GM21529 (cell line): ENCODE measurements around the gene SEM1.
"Not testable (repeated sequence)": the region's sequence is repeated elsewhere in the genome, so short reads cannot be mapped to it uniquely, and the experiment has no call there.

ENCODE experiments used
- ATAC-seq: cut with Tn5 transposase; IDR thresholded peaks from one replicate; pipeline ENCODE4 v1.9.1; 2021; ENCODE audit not compliant: unreplicated experiment

The SEM1 gene

GRCh38 chr7:96665689-96666088, 44.0 kb downstream of the SEM1 start:
- ATAC-seq: no peak

GRCh38 chr7:96664793-96665192, 44.9 kb downstream of the SEM1 start:
- no peak for ATAC-seq

- no peak for ATAC-seq
Observed at GRCh38 chr7:96663871-96664445, 45.7 kb downstream of the SEM1 start.

GRCh38 chr7:96663457-96663856, 46.2 kb downstream of the SEM1 start:
- peak; percentile 77 for ATAC-seq

GRCh38 chr7:96662151-96662550, 47.5 kb downstream of the SEM1 start:
- ATAC-seq: not testable (repeated sequence)

- no peak for ATAC-seq
Observed at GRCh38 chr7:96658022-96658412, 51.6 kb downstream of the SEM1 start.

- ATAC-seq: no peak
Observed at GRCh38 chr7:96657347-96658021, 52.2 kb downstream of the SEM1 start.

- no peak for ATAC-seq
Observed at GRCh38 chr7:96655956-96656355, 53.7 kb downstream of the SEM1 start.

- ATAC-seq: no peak
Observed at GRCh38 chr7:96654630-96655188, 54.9 kb downstream of the SEM1 start.

- no peak for ATAC-seq
Observed at GRCh38 chr7:96649981-96650380, 59.7 kb downstream of the SEM1 start.

- no peak for ATAC-seq
Observed at GRCh38 chr7:96648784-96649183, 60.9 kb downstream of the SEM1 start.

- no peak for ATAC-seq
Observed at GRCh38 chr7:96647733-96648132, 61.9 kb downstream of the SEM1 start.

- no peak for ATAC-seq
Observed at GRCh38 chr7:96645084-96645483, 64.6 kb downstream of the SEM1 start.

GRCh38 chr7:96643436-96643835, 66.2 kb downstream of the SEM1 start:
- not testable (repeated sequence) for ATAC-seq

- ATAC-seq: no peak
Observed at GRCh38 chr7:96640054-96640453, 69.6 kb downstream of the SEM1 start.
